Posterior vena cava (tissue), 2 donors: Measurements from ENCODE around the gene VWA8. TPM values are rescaled to one million over a fixed set of nuclear protein-coding genes. Genes with fewer than 3 reads are reported as not detected.
A peak's percentile ranks its signal among the peaks of the same experiment; 100 is the strongest.
"Not testable (repeated sequence)": the region's sequence is repeated elsewhere in the genome, so short reads cannot be mapped to it uniquely, and the experiment has no call there.

ENCODE experiments used
- DNase-seq: peaks from one replicate; pipeline ENCODE4 v3.0.0-alpha.2; 2020; ENCODE audit warnings: low spot score
- intact Hi-C, 2 donors: fragments of 100-400 bp; cut with DNase I; formaldehyde crosslinking; loops; one replicate each; pipeline versions ENCODE4 v1.14.1 to v1.14.2; 2022 to 2023
- total RNA-seq, 2 donors: library from RNA; stranded (reverse); fragmentation: NEBNext Ultra II Directional; extraction: Animal tissue kit (Norgen Biotek cat#: 25700); gene quantifications; one replicate each; pipeline ENCODE4 v1.2.1, GENCODE V29; 2021
- donor health status: DM: yes; HTN: yes; CAD: no.
- donor health status: DM: yes; HTN: yes; CAD: no.

The VWA8 gene
- total RNA-seq, 2 donors from 2014 or later = 16.6 to 17.5 TPM

DNA sequence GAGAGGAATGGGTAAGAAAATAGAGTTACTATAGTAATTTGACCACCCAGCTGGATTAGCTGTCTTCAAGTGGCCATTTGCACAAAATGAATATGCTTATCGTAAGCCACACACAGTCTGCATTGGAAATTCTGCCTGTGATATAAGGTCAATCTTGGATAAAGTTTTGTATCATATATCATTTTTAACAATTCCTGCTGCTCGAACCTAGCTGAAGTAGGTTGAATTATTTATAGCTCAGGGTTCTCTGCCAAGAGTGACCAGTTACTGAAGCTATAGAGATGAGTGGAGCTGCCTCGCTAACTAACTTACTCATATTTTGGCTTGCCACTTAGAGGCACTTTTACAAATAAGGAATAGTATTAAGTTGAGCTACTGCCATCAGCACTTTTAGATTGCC, 282.7 kb downstream of the VWA8 start:
- intact Hi-C loops = loop anchor here in 1 of 2 donors (10.0 kb wide), 1 partner anchor 147 kb away; no protein-coding TSS in a partner anchor
- DNase-seq = no peak

GRCh38 chr13:41675306-41675705, 285.6 kb downstream of the VWA8 start:
- DNase-seq = no peak
- intact Hi-C loops = loop anchor here in 1 of 2 donors (10.0 kb wide), 1 partner anchor 149 kb away; no protein-coding TSS in a partner anchor

GRCh38 chr13:41674246-41674645, 286.7 kb downstream of the VWA8 start:
- no peak for DNase-seq
- intact Hi-C loops = loop anchor here in 1 of 2 donors (10.0 kb wide), 1 partner anchor 151 kb away; no protein-coding TSS in a partner anchor

GRCh38 chr13:41673640-41674039, 287.3 kb downstream of the VWA8 start:
- intact Hi-C loops = loop anchor here in 1 of 2 donors (10.0 kb wide), 1 partner anchor 151 kb away; no protein-coding TSS in a partner anchor
- DNase-seq = no peak

DNA sequence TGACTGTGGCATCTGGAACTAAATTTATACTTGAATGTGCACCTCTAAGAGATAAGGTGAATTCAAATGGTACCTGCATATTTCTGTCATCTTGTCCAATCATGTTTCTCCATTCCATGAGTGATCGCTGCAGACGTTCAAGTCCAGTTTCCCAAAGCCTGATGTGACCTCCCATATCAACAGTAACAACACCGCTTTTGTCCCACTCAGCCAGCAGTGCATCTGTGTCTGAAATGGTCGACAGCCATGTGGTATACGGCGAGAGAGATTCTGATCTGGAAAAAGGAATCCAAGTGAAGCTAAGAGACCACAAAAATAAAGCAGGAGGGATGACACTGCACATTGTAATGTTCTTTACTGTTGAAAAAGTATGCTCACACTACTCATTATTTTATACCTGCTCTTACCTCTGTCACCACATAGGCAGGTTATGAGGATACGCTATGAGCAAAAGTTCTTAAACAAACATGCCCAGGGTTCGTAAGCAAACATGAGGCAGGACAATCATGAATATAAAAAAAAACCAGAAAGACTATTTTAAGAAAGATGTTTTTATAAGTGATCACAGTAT, 290.0 kb downstream of the VWA8 start:
- no peak for DNase-seq
- intact Hi-C loops = loop anchor here in 1 of 2 donors (10.0 kb wide), 1 partner anchor 154 kb away; no protein-coding TSS in a partner anchor

DNA sequence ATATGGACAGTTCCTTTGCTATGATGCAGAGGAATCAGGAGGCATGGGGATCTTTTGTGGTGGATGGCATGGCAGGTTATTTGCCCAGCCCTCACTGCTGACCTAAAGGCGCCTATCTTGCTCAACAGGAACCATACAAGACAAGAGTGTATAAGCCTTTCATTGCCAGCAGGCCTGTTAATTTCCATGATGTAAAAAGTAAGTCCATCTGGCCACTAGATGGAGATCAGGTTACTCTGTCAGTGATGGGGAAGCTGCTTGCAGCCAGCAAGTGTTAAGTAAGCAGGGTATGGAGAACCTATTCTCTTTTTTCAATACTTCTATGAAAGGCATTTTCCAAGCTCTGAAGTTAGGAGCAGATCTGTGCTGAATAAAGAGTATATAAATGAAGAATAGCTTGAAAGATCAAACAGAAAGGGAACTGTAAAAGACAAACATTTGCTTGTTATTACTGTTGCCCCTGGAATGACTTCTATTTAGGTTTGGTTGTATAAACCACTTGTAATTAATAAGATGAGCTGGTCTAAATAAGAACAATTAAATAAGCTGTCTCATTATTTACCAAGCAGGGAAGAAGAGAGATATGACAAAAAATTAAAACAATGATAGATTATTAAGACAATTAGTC, 292.7 kb downstream of the VWA8 start:
- DNase-seq = no peak
- intact Hi-C loops = loop anchor here (5.0 kb wide), 1 partner anchor 444 kb away; no protein-coding TSS in a partner anchor

- DNase-seq = no peak
- intact Hi-C loops = loop anchor here (5.0 kb wide), 1 partner anchor 446 kb away; no protein-coding TSS in a partner anchor
Observed at GRCh38 chr13:41666644-41667043, 294.3 kb downstream of the VWA8 start.

DNA sequence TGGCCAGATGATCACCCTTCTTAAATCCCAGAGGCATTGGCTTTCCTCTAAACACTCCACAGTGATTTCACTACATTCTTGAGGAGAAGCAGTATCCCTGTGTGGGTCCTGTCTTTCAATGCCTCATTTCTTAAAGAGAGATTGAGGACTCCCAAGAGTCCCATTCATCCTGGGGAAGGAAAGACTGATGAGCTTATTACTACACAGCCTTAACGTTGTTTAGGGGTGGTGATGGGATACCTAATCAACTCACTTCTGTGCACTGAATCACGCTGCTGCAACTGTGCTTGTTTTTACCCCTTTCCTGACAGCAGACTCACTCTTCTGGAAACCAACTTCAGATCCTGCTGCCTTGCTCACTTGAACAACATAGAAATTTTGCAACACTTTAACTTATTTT, 300.5 kb downstream of the VWA8 start:
- DNase-seq = no peak
- intact Hi-C loops = no loop called here

DNA sequence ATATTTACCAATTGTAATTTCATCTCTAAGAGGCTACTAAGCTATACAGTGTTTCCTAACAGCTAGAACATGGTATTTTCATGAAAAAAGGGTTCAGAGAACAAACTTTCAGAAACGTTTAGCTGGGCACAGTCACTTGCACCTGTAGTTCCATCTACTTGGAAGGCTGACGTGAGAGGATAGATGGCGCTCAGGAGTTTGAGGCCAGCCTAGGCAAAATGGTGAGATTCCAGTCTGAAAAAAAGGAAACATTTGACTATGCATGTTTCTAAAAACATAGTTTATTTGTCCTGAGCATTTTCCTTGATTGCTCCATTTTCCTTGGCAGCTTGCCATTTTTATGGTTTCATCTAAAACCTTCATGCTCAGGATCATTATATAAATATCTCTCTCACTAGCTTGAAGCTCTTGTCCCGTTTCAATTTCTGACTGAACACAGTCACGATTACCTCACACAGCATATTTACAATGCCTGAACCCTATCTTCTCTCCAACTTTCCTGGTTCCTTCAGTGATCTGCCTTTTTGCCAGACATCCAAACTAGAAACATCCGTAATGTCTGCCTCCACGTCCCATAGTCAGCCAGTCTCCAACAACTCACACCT, 302.8 kb downstream of the VWA8 start:
- intact Hi-C loops = loop anchor here in 1 of 2 donors (10.0 kb wide), 1 partner anchor 303 kb away; no protein-coding TSS in a partner anchor

GRCh38 chr13:41655997-41656396, 304.9 kb downstream of the VWA8 start:
- intact Hi-C loops = loop anchor here in 1 of 2 donors (10.0 kb wide), 1 partner anchor 301 kb away; no protein-coding TSS in a partner anchor

More for the DNA sequence above, 302.8 kb downstream of the VWA8 start:
- no peak for DNase-seq

DNA sequence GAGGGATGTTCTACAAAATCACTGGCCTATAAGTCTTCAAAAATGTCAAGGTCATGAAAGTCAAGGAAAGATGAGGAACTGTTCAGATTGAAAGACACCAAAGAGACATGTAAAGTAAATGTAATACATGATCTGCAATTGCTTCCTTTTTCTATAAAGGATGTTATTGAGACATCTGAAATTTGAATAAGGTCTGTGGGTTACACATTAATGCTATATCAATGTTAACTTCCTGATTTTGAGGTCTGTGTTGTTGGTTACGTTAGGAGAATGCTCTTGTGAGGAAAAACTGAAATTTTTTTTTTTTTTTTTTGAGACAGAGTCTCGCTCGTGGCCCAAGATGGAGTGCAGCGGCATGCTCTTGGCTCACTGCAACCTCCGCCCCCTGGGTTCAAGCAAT, 306.1 kb downstream of the VWA8 start:
- no peak for DNase-seq
- intact Hi-C loops = loop anchor here in 1 of 2 donors (10.0 kb wide), 1 partner anchor 300 kb away; no protein-coding TSS in a partner anchor

More at GRCh38 chr13:41655997-41656396, 304.9 kb downstream of the VWA8 start:
- DNase-seq = no peak

DNA sequence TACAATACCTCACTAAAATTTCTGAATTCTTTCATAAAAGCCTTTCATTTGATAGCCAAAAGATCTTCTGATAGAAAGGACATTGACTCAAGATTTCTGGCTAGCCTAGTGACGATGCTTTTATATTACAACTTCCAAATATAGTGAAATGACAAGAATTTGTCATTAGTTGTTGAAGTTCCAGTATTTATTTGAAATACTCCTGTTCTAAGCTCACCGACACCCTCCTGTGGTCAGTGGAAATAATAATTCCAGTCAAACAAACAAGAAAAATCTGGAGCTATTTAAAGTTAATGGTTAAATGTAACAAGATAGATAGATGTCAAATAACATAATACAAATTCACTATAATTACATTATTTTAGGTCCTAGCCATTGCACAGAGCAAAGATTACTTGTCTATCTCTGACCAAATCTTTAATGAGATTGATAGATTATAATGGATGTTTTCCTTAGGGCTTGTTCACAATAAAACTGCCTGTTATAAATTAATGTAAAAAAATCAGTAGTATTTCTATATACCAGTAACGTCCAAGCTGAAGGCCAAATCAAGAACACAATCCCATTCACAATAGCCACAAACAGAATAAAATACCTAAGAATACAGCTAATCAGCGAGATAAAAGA, 308.1 kb downstream of the VWA8 start:
- intact Hi-C loops = loop anchor here in 1 of 2 donors (10.0 kb wide), 1 partner anchor 298 kb away; no protein-coding TSS in a partner anchor
- no peak for DNase-seq

DNA sequence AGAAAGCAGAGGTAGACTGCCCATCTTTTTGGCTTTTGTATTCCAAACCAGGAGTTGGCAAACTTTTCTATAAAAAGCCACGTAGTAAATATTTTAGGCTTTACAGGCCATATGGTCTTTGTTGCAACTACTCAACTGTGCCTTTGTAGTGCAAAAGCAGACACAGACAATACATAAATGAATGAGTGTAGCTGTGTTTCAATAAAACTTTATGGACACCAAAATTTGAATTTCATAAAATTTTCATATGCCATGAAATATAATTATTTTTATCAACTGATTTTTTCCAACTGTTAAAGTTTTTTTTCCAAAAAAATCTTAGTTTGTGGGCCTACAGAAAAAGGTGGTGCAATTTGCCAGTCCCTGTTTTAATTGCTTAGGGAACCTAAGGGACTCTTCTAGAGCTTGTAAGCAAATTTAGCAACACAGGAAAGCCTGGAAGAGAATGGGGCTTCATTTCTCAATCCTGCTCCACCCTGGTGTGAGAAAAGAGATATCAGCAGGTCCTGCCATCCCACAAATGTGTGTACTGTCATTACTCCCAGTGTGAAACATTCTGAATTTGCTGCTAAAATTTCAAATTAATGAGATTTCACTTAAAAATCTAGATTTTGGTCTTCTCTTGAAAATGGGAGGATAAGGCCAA, 309.4 kb downstream of the VWA8 start:
- intact Hi-C loops = loop anchor here in 1 of 2 donors (10.0 kb wide), 1 partner anchor 297 kb away; no protein-coding TSS in a partner anchor
- no peak for DNase-seq

- intact Hi-C loops = loop anchor here in 1 of 2 donors (10.0 kb wide), 1 partner anchor 296 kb away; no protein-coding TSS in a partner anchor
Observed at GRCh38 chr13:41650706-41651105, 310.2 kb downstream of the VWA8 start.

GRCh38 chr13:41649659-41650058, 311.2 kb downstream of the VWA8 start:
- intact Hi-C loops = loop anchor here in 1 of 2 donors (10.0 kb wide), 1 partner anchor 295 kb away; no protein-coding TSS in a partner anchor

More at GRCh38 chr13:41650706-41651105, 310.2 kb downstream of the VWA8 start:
- no peak for DNase-seq

GRCh38 chr13:41648314-41648935, 312.5 kb downstream of the VWA8 start:
- intact Hi-C loops = no loop called here
- DNase-seq = no peak

More at GRCh38 chr13:41649659-41650058, 311.2 kb downstream of the VWA8 start:
- DNase-seq = no peak

DNA sequence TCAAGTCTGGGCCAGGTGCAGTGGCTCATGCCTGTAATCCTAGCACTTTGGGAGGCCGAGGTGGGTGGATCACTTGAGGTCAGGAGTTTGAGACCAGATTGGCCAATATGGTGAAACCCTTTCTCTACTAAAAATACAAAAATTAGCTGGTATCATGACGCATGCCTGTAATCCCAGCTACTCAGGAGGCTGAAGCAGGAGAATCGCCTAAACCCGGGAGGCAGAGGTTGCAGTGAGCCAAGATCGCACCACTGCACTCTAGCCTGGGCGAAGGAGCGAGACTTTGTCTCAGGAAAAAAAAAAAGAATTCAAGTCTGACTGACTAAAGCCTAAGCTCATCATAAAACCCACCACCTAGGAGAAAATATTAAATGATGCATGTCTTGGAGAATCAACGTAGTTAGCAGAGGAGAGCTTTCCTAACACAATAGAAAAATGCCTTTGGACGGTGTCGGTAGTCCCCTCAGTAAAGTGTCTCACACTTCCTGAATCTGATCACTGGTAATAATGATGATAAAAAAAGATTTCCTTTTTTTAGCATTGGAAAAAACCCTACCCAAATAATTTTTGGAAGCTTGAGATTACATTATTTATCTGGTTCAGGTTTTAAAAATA, 313.1 kb downstream of the VWA8 start:
- intact Hi-C loops, DNase-seq: not testable (repeated sequence)

- intact Hi-C loops = no loop called here
- peak; percentile 82 for DNase-seq
Observed at GRCh38 chr13:41645331-41645730, 315.6 kb downstream of the VWA8 start.
